HG03457 (cell line): ENCODE measurements around the gene SYTL5.

Source experiments
- ATAC-seq: cut with Tn5 transposase; IDR thresholded peaks from one replicate; pipeline ENCODE4 v1.9.1; 2021; ENCODE audit warnings: moderate number of reproducible peaks; ENCODE audit not compliant: unreplicated experiment

Gene SYTL5

GRCh38 chrX:38087594-38087993 is 81.2 kb downstream of the SYTL5 start:
- ATAC-seq = no peak

- ATAC-seq = no peak
Measured at GRCh38 chrX:38089173-38089982, 83.0 kb downstream of the SYTL5 start.

GRCh38 chrX:38095971-38096529 is 89.7 kb downstream of the SYTL5 start:
- no peak for ATAC-seq

GRCh38 chrX:38099688-38100087 is 93.3 kb downstream of the SYTL5 start:
- ATAC-seq = no peak

GRCh38 chrX:38102240-38102639 is 95.9 kb downstream of the SYTL5 start:
- no peak for ATAC-seq

- no peak for ATAC-seq
Measured at GRCh38 chrX:38102875-38103274, 96.5 kb downstream of the SYTL5 start.

- ATAC-seq = peak; percentile 88
Measured at GRCh38 chrX:38103857-38104812, 97.8 kb downstream of the SYTL5 start.

GRCh38 chrX:38105216-38105725 is 98.9 kb downstream of the SYTL5 start:
- no peak for ATAC-seq

GRCh38 chrX:38106991-38107655 is 100.8 kb downstream of the SYTL5 start:
- ATAC-seq = no peak

GRCh38 chrX:38108364-38108763 is 102.0 kb downstream of the SYTL5 start:
- ATAC-seq = no peak

- ATAC-seq = no peak
Measured at GRCh38 chrX:38109042-38109898, 102.9 kb downstream of the SYTL5 start.

- no peak for ATAC-seq
Measured at GRCh38 chrX:38110231-38110630, 103.9 kb downstream of the SYTL5 start.

GRCh38 chrX:38111196-38111595 is 104.8 kb downstream of the SYTL5 start:
- ATAC-seq = no peak

GRCh38 chrX:38112566-38112965 is 106.2 kb downstream of the SYTL5 start:
- peak; percentile 59 for ATAC-seq

GRCh38 chrX:38116706-38117105 is 110.4 kb downstream of the SYTL5 start:
- no peak for ATAC-seq

GRCh38 chrX:38117485-38117884 is 111.1 kb downstream of the SYTL5 start:
- no peak for ATAC-seq

- ATAC-seq = no peak
Measured at GRCh38 chrX:38124000-38124399, 117.6 kb downstream of the SYTL5 start.

- ATAC-seq = no peak
Measured at GRCh38 chrX:38126179-38126578, 119.8 kb downstream of the SYTL5 start.

GRCh38 chrX:38127961-38128360 is 121.6 kb downstream of the SYTL5 start:
- ATAC-seq = no peak

- ATAC-seq = no peak
Measured at GRCh38 chrX:38129366-38129765, 123.0 kb downstream of the SYTL5 start.
